ENCODE data around the gene PFKFB3. TPM values are rescaled to one million over a fixed set of nuclear protein-coding genes. Genes with fewer than 3 reads are reported as not detected.

PFKFB3 gene
- total RNA-seq, 1 experiment from 2014 or later, result 36.8 TPM

DNA sequence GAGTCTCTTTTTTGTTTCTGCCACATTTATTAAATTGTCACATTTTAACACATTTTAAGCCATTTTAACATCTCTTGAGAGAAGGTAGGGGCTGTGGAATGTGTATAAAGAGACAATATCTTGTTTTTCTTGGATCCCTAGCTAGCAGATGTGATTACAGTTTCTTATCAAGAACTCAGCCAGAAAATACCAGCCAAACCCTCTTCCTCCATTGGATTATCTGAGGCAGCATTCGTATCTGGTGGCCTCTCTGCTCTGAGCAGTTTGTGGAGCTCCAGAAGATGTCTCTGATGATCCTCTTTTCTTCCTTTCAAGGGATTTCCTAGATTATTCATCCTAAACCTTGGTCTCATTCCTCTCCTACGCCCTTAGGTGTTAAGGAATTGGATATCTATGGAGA is 35.3 kb upstream of the PFKFB3 start:
- TF ChIP-seq, protein P1, sequence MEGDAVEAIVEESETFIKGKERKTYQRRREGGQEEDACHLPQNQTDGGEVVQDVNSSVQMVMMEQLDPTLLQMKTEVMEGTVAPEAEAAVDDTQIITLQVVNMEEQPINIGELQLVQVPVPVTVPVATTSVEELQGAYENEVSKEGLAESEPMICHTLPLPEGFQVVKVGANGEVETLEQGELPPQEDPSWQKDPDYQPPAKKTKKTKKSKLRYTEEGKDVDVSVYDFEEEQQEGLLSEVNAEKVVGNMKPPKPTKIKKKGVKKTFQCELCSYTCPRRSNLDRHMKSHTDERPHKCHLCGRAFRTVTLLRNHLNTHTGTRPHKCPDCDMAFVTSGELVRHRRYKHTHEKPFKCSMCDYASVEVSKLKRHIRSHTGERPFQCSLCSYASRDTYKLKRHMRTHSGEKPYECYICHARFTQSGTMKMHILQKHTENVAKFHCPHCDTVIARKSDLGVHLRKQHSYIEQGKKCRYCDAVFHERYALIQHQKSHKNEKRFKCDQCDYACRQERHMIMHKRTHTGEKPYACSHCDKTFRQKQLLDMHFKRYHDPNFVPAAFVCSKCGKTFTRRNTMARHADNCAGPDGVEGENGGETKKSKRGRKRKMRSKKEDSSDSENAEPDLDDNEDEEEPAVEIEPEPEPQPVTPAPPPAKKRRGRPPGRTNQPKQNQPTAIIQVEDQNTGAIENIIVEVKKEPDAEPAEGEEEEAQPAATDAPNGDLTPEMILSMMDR (conservative IDR thresholded peaks at IDR 0.05), result no peak
- H4K91ac ChIP-seq (ENCODE audit: insufficient read length, low read depth, low read length), result no peak overlapping the region
- no peak overlapping the region for H3T11ph ChIP-seq (ENCODE audit: low read length)
- H2AFZ ChIP-seq (ENCODE audit: low read length), result no peak overlapping the region
- H3K27ac Mint-ChIP-seq, result peak overlapping the region in 1 of 3 experiments; percentile 25; a peak in 1 of 7 replicates
- no peaks in the 10 kb centered on the region for H3K27me3 ChIP-seq (ENCODE audit: insufficient read depth, low read length)
- H3K23ac ChIP-seq (ENCODE audit: insufficient read length, low read depth, low read length), result no peak overlapping the region
- no peak for DNase-seq
- H3K4me1 Mint-ChIP-seq, result peaks cover 36 to 40% of the 10 kb centered on the region in 2 experiments
- no peak overlapping the region for H3K9ac ChIP-seq (ENCODE audit: extremely low read depth, insufficient read length, low read length)
- H2AK5ac ChIP-seq (ENCODE audit: insufficient read length, low read length), result no peak overlapping the region
- no peaks in the 10 kb centered on the region for H3K9me3 Mint-ChIP-seq
- 0 out of 2 replicates have a peak, but pooled peaks cover 3% of the 10 kb centered on the region for H3K79me2 ChIP-seq (ENCODE audit: insufficient read depth, low read length)
- H3K36me3 Mint-ChIP-seq (ENCODE audit: insufficient read depth in 1 of 3, low read depth in 3 of 3), result peaks cover 8 to 33% (median 9%) of the 10 kb centered on the region in 3 experiments; a peak in 6 of 7 replicates
- H4K20me1 ChIP-seq (ENCODE audit: control insufficient read depth, insufficient read depth, insufficient read length), result no peaks in the 10 kb centered on the region
- H3K27me3 Mint-ChIP-seq (ENCODE audit: low read depth), result no peaks in the 10 kb centered on the region; the same call in none of the 2 replicates
- no peaks in the 10 kb centered on the region for H3K4me1 ChIP-seq (ENCODE audit: insufficient read depth, low read length)
- H3K4ac ChIP-seq (ENCODE audit: low read depth, low read length), result no peak overlapping the region
- no peak overlapping the region for H3K27ac ChIP-seq (ENCODE audit: insufficient read length, low read depth, low read length)
- no peak overlapping the region for H2BK5ac ChIP-seq (ENCODE audit: insufficient read length, low read length)
- H4K5ac ChIP-seq (ENCODE audit: insufficient read length, low read depth, low read length), result no peak overlapping the region
- H3K23me2 ChIP-seq (ENCODE audit: insufficient read length, low read depth, low read length, poor library complexity, severe bottlenecking), result peaks cover 4% of the 10 kb centered on the region
- no peak overlapping the region for H3K56ac ChIP-seq (ENCODE audit: insufficient read length, low read depth, low read length)
- H3K18ac ChIP-seq (ENCODE audit: insufficient read length, low read depth, low read length), result no peak overlapping the region
- H3K4me3 Mint-ChIP-seq, result no peak overlapping the region
- no peak overlapping the region for H2BK20ac ChIP-seq (ENCODE audit: low read depth, low read length, poor library complexity, severe bottlenecking)
- H4K8ac ChIP-seq (replicated peaks; ENCODE audit: insufficient read length, low read depth, low read length), result no peak overlapping the region
- no CpG with 5 or more reads among the region's 2 CpGs for WGBS (ENCODE audit: extremely low coverage, insufficient read length, low lambda C conversion rate)
- H3K79me1 ChIP-seq (ENCODE audit: insufficient read depth, low read depth, low read length, poor library complexity, severe bottlenecking), result peaks cover 3% of the 10 kb centered on the region
- H2BK15ac ChIP-seq (ENCODE audit: low read depth, low read length), result no peak overlapping the region
- H3K4me2 ChIP-seq (ENCODE audit: insufficient read depth, insufficient read length, low read length), result no peak overlapping the region
- no peak overlapping the region for H3K14ac ChIP-seq (ENCODE audit: insufficient read depth, low read length)
- no peaks in the 10 kb centered on the region for H3K9me3 ChIP-seq (ENCODE audit: control insufficient read depth, low read depth, low read length)
- no peak overlapping the region for H2BK120ac ChIP-seq (ENCODE audit: low read depth, low read length, poor library complexity, severe bottlenecking)
- H2BK12ac ChIP-seq (ENCODE audit: insufficient read length, low read depth, low read length), result no peak overlapping the region

Data from H9 (cell line).